Bladder microvascular endothelial cell (primary cell): Measurements from ENCODE around the gene CCDC74A. TPM values are rescaled to one million over a fixed set of nuclear protein-coding genes. Genes with fewer than 3 reads are reported as not detected.

ENCODE experiments used
- total RNA-seq: library from RNA; depleted of rRNA; stranded (reverse); fragments of >200 nt; gene quantifications from 2 replicates; pipeline ENCODE4 v1.2.3, GENCODE V29; 2014

Gene CCDC74A
- 3.7 and 6.4 TPM in 2 replicates for total RNA-seq

DNA sequence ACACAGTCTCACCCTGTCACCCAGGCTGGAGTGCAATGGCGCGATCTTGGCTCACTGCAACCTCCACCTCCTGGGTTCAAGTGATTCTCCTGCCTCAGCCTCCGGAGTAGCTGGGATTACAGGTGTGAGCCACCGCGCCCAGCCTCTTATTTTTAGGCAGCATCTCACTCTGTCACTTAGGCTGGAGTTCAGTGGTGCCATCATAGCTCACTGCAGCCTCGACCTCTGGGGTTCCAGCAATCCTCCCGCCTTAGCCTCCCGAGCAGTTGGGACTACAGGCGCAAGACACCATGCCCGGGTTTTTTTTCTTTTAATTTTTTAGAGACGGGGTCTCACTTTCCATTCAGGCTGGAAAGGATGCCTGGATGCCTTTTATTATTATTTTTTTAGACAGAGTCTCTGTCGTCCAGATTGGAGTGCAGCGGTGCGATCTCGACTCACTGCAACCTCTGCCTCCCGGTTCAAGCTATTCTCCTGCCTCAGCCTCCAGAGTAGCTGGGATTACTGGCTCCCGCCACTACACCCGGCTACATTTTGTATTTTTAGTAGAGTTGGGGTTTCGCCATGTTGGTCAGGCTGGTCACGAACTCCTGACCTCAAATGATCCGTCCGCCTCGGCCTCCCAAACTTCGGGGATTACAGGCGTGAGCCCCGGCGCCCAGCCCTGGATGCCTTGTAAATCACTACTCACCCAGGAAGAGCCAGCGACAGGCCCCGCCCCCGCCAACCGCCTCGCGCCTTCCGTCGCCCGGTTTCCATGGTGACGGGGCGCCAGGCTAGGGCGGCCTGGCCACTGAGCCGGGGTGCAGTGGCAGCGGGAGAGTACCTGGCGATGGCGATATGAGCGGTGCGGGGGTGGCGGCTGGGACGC, at the start of gene CCDC74A:
Gene CCDC74A, plus strand, starts transcription at position 758 of the 871 bp plus-strand sequence. Its CDS starts 83 bp downstream, at position 841.

GRCh38 chr2:131492015-131492417, 35.7 kb upstream of the CCDC74A start, which contains the start of gene MZT2A:
TSS of gene MZT2A (minus strand) at chr2:131492397. CDS start at chr2:131492376, 21 bp downstream.

Other genes starting within 250 kb of the CCDC74A start
- gene RAB6D, start 163.7 kb upstream of the CCDC74A start, total RNA-seq: 0.19 TPM in 1 of 2 replicates, not detected in the other
- gene TUBA3D, start 51.8 kb upstream of the CCDC74A start, total RNA-seq: not detected in 2 replicates
- 98.1 and 140 TPM in 2 replicates for gene MZT2A, start 35.5 kb upstream of the CCDC74A start, total RNA-seq